ENCODE measurements around the gene ABCC1.

The ABCC1 gene

DNA sequence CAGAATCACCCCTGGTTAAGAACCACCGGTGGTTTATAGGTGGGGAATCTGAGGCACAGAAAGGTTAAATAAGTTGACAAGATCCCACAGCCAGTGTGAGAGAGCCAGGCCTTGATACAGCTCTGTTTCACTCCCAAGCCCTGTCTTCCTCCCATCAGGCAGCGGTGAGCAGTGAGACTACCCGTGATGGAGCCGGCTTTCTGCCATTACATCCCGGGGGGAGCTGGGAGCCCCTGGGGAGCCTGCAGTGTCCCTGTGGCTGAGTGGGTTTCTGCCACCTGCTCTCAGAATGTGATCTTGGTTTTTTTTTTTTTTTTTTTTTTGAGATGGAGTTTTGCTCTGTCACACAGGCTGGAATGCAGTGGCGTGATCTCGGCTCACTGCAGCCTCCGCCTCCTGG, 66.4 kb downstream of the ABCC1 start:
- DNase-seq (ENCODE audit: low read depth) = no peak
- H3K4me1 ChIP-seq (ENCODE audit: control insufficient read depth, insufficient read depth, low read length) = peaks cover 35% of the 10 kb centered on the region
- H3K36me3 ChIP-seq (ENCODE audit: control insufficient read depth, insufficient read depth, low read length, severe bottlenecking) = peaks cover 30% of the 10 kb centered on the region
- H3K9me3 ChIP-seq (ENCODE audit: control insufficient read depth, low read length) = no peaks in the 10 kb centered on the region
- no peak overlapping the region for H3K4me3 ChIP-seq (ENCODE audit: low read length)
- no peak overlapping the region for H3K9ac ChIP-seq (ENCODE audit: low read length)
- H3K27me3 ChIP-seq (replicated peaks; ENCODE audit: control insufficient read depth, insufficient read depth, low read length) = no peaks in the 10 kb centered on the region

DNA sequence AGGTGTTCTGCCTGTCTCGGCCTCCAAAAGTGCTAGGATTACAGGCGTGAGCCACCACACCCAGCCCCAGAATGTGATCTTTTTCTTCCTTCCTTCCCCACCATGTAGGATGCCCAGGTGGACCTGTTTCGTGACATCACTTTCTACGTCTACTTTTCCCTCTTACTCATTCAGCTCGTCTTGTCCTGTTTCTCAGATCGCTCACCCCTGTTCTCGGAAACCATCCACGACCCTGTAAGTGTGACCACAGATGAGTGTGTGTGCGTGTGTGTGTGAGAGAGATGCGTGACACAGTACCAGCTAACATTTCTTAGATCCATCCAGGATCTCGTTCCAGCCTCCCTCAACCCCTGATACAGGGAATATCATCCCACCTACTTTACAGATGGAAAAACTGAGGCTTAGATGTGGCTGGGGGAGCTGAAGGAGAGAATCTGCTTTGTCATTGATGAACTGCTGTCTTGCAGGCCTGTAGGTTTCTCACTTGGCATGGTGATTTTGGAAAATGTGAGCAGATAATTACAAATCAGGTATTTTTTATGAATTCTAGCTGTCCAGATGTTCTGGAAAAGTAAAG, 67.1 kb downstream of the ABCC1 start:
- no peaks in the 10 kb centered on the region for H3K27me3 ChIP-seq (replicated peaks; ENCODE audit: control insufficient read depth, insufficient read depth, low read length)
- peaks cover 37% of the 10 kb centered on the region for H3K4me1 ChIP-seq (ENCODE audit: control insufficient read depth, insufficient read depth, low read length)
- DNase-seq (ENCODE audit: low read depth) = no peak
- no peak overlapping the region for H3K9ac ChIP-seq (ENCODE audit: low read length)
- H3K36me3 ChIP-seq (ENCODE audit: control insufficient read depth, insufficient read depth, low read length, severe bottlenecking) = peaks cover 33% of the 10 kb centered on the region
- no peaks in the 10 kb centered on the region for H3K9me3 ChIP-seq (ENCODE audit: control insufficient read depth, low read length)
- H3K4me3 ChIP-seq (ENCODE audit: low read length) = no peak overlapping the region

DNA sequence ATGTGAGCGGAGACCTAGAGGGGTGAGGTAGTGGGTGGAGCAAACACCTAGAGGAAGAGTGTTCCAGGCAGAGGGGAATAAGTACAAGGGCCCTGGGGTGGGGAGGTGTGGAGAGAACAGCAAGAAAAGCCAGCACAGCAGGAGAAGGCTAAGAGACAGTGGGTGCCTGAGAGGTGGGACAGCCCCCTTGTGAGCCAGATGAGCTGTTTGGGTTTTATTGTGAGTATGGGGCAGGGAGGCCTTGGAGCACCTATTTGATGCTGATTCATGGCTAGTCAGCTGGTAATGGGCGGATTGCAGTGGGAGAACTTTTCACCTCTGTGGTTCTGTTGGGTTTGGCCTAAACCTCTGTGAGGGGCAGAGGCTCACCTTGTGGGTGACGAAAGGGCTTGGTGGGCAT, 68.4 kb downstream of the ABCC1 start:
- no peak overlapping the region for H3K9ac ChIP-seq (ENCODE audit: low read length)
- H3K27me3 ChIP-seq (replicated peaks; ENCODE audit: control insufficient read depth, insufficient read depth, low read length) = no peaks in the 10 kb centered on the region
- no peak for DNase-seq (ENCODE audit: low read depth)
- no peaks in the 10 kb centered on the region for H3K9me3 ChIP-seq (ENCODE audit: control insufficient read depth, low read length)
- H3K4me3 ChIP-seq (ENCODE audit: low read length) = no peak overlapping the region
- H3K36me3 ChIP-seq (ENCODE audit: control insufficient read depth, insufficient read depth, low read length, severe bottlenecking) = peaks cover 25% of the 10 kb centered on the region
- H3K4me1 ChIP-seq (ENCODE audit: control insufficient read depth, insufficient read depth, low read length) = peaks cover 48% of the 10 kb centered on the region

DNA sequence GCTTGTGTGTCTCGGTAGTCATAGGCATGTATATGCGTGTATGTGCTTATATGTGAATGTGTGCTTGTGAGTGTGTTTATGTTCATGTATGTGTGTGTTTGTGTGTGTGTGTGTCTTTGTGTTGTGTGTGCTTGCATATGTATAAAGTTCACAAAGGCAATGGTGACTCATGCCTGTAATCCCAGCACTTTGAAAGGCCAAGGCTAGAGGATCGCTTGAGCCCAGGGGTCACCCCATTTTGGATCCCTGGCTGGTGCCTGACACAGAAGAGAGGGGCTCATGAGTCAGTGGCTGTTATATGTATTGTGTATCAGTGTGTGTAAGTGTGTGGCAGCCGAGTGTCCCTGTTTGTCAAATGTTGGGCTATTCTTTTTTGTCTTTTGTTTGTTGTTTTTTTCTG, 69.3 kb downstream of the ABCC1 start:
- Histone ChIP-seq H3K36me3 (ENCODE audit: control insufficient read depth, insufficient read depth, low read length, severe bottlenecking) (peaks cover 22% of the 10 kb centered on the region), H3K4me3 (ENCODE audit: low read length) (no peak overlapping the region), H3K9me3 (ENCODE audit: control insufficient read depth, low read length) (no peaks in the 10 kb centered on the region), H3K27me3 (replicated peaks; ENCODE audit: control insufficient read depth, insufficient read depth, low read length) (no peaks in the 10 kb centered on the region), H3K9ac (ENCODE audit: low read length) (no peak overlapping the region), H3K4me1 (ENCODE audit: control insufficient read depth, insufficient read depth, low read length) (peaks cover 53% of the 10 kb centered on the region)
- DNase-seq (ENCODE audit: low read depth) = no peak

DNA sequence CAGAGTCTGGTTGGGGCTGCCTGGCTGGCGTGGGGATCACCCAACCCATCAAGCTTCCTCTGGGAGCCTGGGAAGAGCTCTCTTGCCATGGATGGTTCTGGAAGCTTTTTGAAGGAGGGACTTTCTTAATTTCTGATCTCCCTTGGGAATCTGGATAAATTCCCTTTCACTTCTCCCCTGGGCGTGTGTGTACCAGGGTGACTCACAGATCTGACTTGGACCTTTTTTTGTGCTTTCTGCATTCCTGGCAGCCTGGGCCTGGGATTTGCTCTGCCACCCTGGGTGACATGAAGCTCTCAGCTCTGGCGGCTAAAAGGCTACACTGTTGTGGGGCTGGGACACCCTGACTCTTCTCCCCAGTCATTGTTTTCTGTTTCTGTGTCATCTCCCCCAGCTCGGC, 70.1 kb downstream of the ABCC1 start:
- H3K4me3 ChIP-seq (ENCODE audit: low read length) = no peak overlapping the region
- H3K9me3 ChIP-seq (ENCODE audit: control insufficient read depth, low read length) = no peaks in the 10 kb centered on the region
- peak; percentile 66 for DNase-seq (ENCODE audit: low read depth)
- H3K4me1 ChIP-seq (ENCODE audit: control insufficient read depth, insufficient read depth, low read length) = peaks cover 52% of the 10 kb centered on the region
- no peak overlapping the region for H3K9ac ChIP-seq (ENCODE audit: low read length)
- H3K27me3 ChIP-seq (replicated peaks; ENCODE audit: control insufficient read depth, insufficient read depth, low read length) = no peaks in the 10 kb centered on the region
- peaks cover 19% of the 10 kb centered on the region for H3K36me3 ChIP-seq (ENCODE audit: control insufficient read depth, insufficient read depth, low read length, severe bottlenecking)

DNA sequence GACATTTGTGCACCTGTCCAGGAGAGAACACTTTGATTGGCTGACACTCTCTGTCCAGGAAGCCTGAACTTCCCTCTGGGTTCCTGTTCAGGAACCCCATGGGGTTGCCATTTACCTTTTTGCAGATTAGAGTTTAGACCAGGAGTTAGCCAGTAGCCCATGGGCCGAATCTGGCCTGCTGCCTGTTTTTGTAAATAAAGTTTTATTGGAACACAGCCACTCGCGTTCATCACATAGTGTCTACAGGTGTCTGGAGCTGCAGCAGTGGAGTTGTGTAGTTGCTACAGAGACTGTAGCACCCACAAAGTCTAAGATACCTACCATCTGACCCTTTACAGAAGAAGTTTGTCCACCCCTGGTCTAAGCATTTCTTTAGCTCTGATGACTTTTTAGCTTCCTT, 70.9 kb downstream of the ABCC1 start:
- Histone ChIP-seq H3K4me3 (ENCODE audit: low read length) (no peak overlapping the region), H3K4me1 (ENCODE audit: control insufficient read depth, insufficient read depth, low read length) (peaks cover 49% of the 10 kb centered on the region), H3K9ac (ENCODE audit: low read length) (no peak overlapping the region), H3K36me3 (ENCODE audit: control insufficient read depth, insufficient read depth, low read length, severe bottlenecking) (peaks cover 19% of the 10 kb centered on the region), H3K27me3 (replicated peaks; ENCODE audit: control insufficient read depth, insufficient read depth, low read length) (no peaks in the 10 kb centered on the region), H3K9me3 (ENCODE audit: control insufficient read depth, low read length) (no peaks in the 10 kb centered on the region)
- DNase-seq (ENCODE audit: low read depth) = no peak

DNA sequence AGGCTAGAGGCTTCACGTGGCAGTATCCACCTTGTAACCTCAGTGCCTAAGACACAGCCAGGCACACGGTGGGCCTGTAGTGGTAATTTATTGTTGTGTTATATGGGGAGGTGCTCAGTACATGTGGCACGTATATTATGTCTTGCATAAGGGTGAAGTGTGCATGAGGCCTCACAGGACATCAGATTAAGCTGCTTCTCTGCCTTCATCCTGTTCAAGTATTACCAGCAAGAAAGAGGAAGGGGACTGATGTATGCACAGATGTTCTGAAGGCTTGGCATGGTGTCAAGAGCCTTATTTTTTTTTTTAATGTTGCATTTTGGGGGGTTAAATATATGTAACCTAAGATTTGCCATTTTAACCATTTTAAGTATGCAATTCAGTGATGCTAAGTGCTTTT, 71.6 kb downstream of the ABCC1 start:
- Histone ChIP-seq H3K36me3 (ENCODE audit: control insufficient read depth, insufficient read depth, low read length, severe bottlenecking) (peaks cover 19% of the 10 kb centered on the region), H3K4me1 (ENCODE audit: control insufficient read depth, insufficient read depth, low read length) (peaks cover 49% of the 10 kb centered on the region), H3K27me3 (replicated peaks; ENCODE audit: control insufficient read depth, insufficient read depth, low read length) (no peaks in the 10 kb centered on the region), H3K4me3 (ENCODE audit: low read length) (no peak overlapping the region), H3K9ac (ENCODE audit: low read length) (no peak overlapping the region), H3K9me3 (ENCODE audit: control insufficient read depth, low read length) (no peaks in the 10 kb centered on the region)
- no peak for DNase-seq (ENCODE audit: low read depth)

DNA sequence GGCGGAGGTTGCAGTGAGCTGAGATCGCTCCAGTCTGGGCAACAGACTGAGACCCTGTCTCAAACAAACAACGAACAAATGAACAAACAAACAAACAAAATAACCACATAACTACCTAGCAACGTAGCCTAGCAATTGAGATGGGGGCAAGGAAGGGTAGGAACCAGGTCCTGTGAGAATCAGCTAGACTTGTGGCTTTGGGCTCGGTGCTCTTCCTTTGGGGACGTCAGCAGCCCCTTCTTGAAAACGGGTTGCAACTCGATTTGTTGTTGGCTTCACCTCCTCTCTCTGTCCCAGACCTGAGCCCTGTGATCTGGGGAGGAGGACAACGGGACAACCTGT, 72.2 kb downstream of the ABCC1 start:
- Histone ChIP-seq H3K9me3 (ENCODE audit: control insufficient read depth, low read length) (no peaks in the 10 kb centered on the region), H3K36me3 (ENCODE audit: control insufficient read depth, insufficient read depth, low read length, severe bottlenecking) (peaks cover 16% of the 10 kb centered on the region), H3K27me3 (replicated peaks; ENCODE audit: control insufficient read depth, insufficient read depth, low read length) (no peaks in the 10 kb centered on the region), H3K4me1 (ENCODE audit: control insufficient read depth, insufficient read depth, low read length) (peaks cover 54% of the 10 kb centered on the region), H3K9ac (ENCODE audit: low read length) (peak overlapping the region; percentile 25), H3K4me3 (ENCODE audit: low read length) (no peak overlapping the region)
- DNase-seq (ENCODE audit: low read depth) = no peak

- peaks cover 15% of the 10 kb centered on the region for H3K36me3 ChIP-seq (ENCODE audit: control insufficient read depth, insufficient read depth, low read length, severe bottlenecking)
- H3K9ac ChIP-seq (ENCODE audit: low read length) = peak overlapping the region; percentile 77
- no peaks in the 10 kb centered on the region for H3K27me3 ChIP-seq (replicated peaks; ENCODE audit: control insufficient read depth, insufficient read depth, low read length)
- peaks cover 53% of the 10 kb centered on the region for H3K4me1 ChIP-seq (ENCODE audit: control insufficient read depth, insufficient read depth, low read length)
- DNase-seq (ENCODE audit: low read depth) = peak; percentile 99
- no peaks in the 10 kb centered on the region for H3K9me3 ChIP-seq (ENCODE audit: control insufficient read depth, low read length)
- no peak overlapping the region for H3K4me3 ChIP-seq (ENCODE audit: low read length)
Measured at GRCh38 chr16:16021988-16022682, 72.7 kb downstream of the ABCC1 start.

- Histone ChIP-seq H3K9ac (ENCODE audit: low read length) (peak overlapping the region; percentile 77), H3K27me3 (replicated peaks; ENCODE audit: control insufficient read depth, insufficient read depth, low read length) (no peaks in the 10 kb centered on the region), H3K36me3 (ENCODE audit: control insufficient read depth, insufficient read depth, low read length, severe bottlenecking) (peaks cover 10% of the 10 kb centered on the region), H3K4me1 (ENCODE audit: control insufficient read depth, insufficient read depth, low read length) (peaks cover 49% of the 10 kb centered on the region), H3K9me3 (ENCODE audit: control insufficient read depth, low read length) (no peaks in the 10 kb centered on the region), H3K4me3 (ENCODE audit: low read length) (no peak overlapping the region)
- no peak for DNase-seq (ENCODE audit: low read depth)
Measured at GRCh38 chr16:16022683-16023064, 73.3 kb downstream of the ABCC1 start.

DNA sequence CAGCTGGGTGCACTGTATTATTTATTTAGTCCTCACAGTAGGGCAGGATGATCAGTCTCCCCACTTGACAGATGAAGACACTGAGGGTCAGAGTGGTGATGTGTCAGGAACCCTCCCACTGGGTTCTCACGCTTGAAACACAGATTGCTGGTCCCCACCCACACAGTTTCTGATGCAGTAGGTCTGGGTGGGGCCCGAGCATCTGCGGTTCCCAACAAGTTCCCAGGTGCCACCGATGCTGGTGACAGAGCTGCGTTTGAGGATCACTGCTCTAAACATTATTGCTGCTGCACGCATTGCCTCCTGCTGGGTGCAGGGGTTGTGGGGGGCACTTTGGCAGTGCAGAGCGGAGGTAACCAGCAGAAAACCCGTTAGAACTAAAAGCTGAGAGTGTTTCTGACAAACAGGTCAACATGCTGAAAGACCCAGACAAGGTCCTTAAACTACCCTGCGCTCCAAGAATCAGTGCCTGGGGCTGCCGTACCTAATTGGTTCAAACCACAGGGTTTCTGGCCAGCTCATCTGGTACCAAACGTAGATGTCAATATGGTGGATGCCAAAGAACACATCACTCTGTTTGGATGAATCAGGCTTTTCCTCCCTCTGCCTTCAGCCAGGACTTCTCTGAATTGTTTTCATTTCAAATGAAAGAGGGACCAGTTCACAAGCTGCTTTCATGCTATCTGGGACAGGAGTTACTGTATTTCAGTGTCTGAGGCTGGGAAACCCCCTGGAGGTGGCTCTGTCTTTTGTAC, 76.0 kb downstream of the ABCC1 start:
- peak overlapping the region; percentile 48 for H3K9ac ChIP-seq (ENCODE audit: low read length)
- no peaks in the 10 kb centered on the region for H3K9me3 ChIP-seq (ENCODE audit: control insufficient read depth, low read length)
- peaks cover 54% of the 10 kb centered on the region for H3K4me1 ChIP-seq (ENCODE audit: control insufficient read depth, insufficient read depth, low read length)
- no peaks in the 10 kb centered on the region for H3K27me3 ChIP-seq (replicated peaks; ENCODE audit: control insufficient read depth, insufficient read depth, low read length)
- no peak overlapping the region for H3K4me3 ChIP-seq (ENCODE audit: low read length)
- peaks cover 14% of the 10 kb centered on the region for H3K36me3 ChIP-seq (ENCODE audit: control insufficient read depth, insufficient read depth, low read length, severe bottlenecking)
- peak; percentile 88 for DNase-seq (ENCODE audit: low read depth)
